GM12878 (cell line): Measurements from ENCODE around the gene RIMS3. TPM values are rescaled to one million over a fixed set of nuclear protein-coding genes. Genes with fewer than 3 reads are reported as not detected.
A peak's percentile ranks its signal among the peaks of the same experiment; 100 is the strongest.

Source experiments
- ATAC-seq: fragments of 200-7000 bp; cut with Tn5 transposase; 3 replicates; pipeline ENCODE4 v1.9.1; 2020; ENCODE audit warnings: mild to moderate bottlenecking, moderate library complexity
- BruUV-seq: library from RNA; stranded (reverse); fragments of 400-500 nt; replicated peaks from 2 replicates; lab custom pipeline; 2021; lab: Mats Ljungman, UMichigan
- CTCF ChIA-PET: fragments of 300-600 bp; sonication (Branson Sonifier 250); formaldehyde crosslinking; extraction: SDS; loops from one replicate; lab custom pipeline; 2021; ENCODE audit warnings: inconsistent platforms; lab: Yijun Ruan, JAX
- POLR2A ChIA-PET: fragments of 350-600 bp; formaldehyde crosslinking; extraction: SDS; loops from one replicate; lab custom pipeline; 2021; ENCODE audit warnings: inconsistent platforms; lab: Charles Lee
- RAD21 ChIA-PET: fragments of 300-600 bp; sonication (Branson Sonifier 250); formaldehyde crosslinking; loops from one replicate; lab custom pipeline; 2023; ENCODE audit warnings: antibody characterized with exemption; ENCODE audit not compliant: unreplicated experiment; lab: Charles Lee
- SMC1A ChIA-PET: fragments of 300-600 bp; sonication (Branson Sonifier 250); formaldehyde crosslinking; loops from one replicate; lab custom pipeline; 2023; ENCODE audit not compliant: unreplicated experiment, uncharacterized antibody; lab: Charles Lee
- DNase-seq: peaks from one replicate; pipeline ENCODE4 v3.0.0-alpha.2; 2011; ENCODE audit warnings: low read depth, low spot score
- FAIRE-seq: peaks from 3 replicates; lab custom pipeline; 2011; peaks lifted over from hg19 to GRCh38; lab: Jason Lieb, UNC
- H2AFZ ChIP-seq: 2 replicates; pipeline ENCODE4 v1.6.0; 2011; ENCODE audit warnings: low read depth, low read length, control low read depth; ENCODE audit not compliant: control insufficient read depth
- H3K27ac ChIP-seq: 2 replicates; pipeline ENCODE4 v1.5.1; 2011; ENCODE audit warnings: control low read depth; ENCODE audit not compliant: control insufficient read depth, insufficient read depth
- H3K27me3 ChIP-seq, 2 experiments: replicated peaks in 1 of 2; 2 replicates each; pipeline versions ENCODE4 v1.6.0 to v1.6.1; 2011; ENCODE audit warnings: low read length in 1 of 2; ENCODE audit not compliant: control insufficient read depth in 2 of 2, insufficient read depth in 2 of 2
- H3K36me3 ChIP-seq, 2 experiments: 2 replicates each; pipeline ENCODE4 v1.5.1; 2011; ENCODE audit warnings: low read length in 1 of 2; ENCODE audit not compliant: control insufficient read depth in 2 of 2, insufficient read depth in 2 of 2
- H3K4me1 ChIP-seq: 2 replicates; pipeline ENCODE4 v1.6.1; 2011; ENCODE audit warnings: mild to moderate bottlenecking, low read length, moderate library complexity, mixed read lengths; ENCODE audit not compliant: control insufficient read depth, insufficient read depth
- H3K4me2 ChIP-seq: 2 replicates; pipeline ENCODE4 v1.6.0; 2011; ENCODE audit warnings: control low read depth; ENCODE audit not compliant: control insufficient read depth, insufficient read depth
- H3K4me3 ChIP-seq: fragments of 200-600 bp; sonication (generic); 2 replicates; pipeline ENCODE4 v1.5.1; 2016
- H3K79me2 ChIP-seq: 2 replicates; pipeline ENCODE4 v1.6.0; 2011; ENCODE audit warnings: low read length; ENCODE audit not compliant: control insufficient read depth, insufficient read depth
- H3K9ac ChIP-seq: 2 replicates; pipeline ENCODE4 v1.8.0; 2011; ENCODE audit warnings: low read length, control low read depth, mixed read lengths; ENCODE audit not compliant: control insufficient read depth, insufficient read depth
- H3K9me3 ChIP-seq: replicated peaks from 3 replicates; pipeline ENCODE4 v1.5.1; 2011; ENCODE audit warnings: mild to moderate bottlenecking, low read length; ENCODE audit not compliant: control insufficient read depth, insufficient read depth
- H4K20me1 ChIP-seq: 2 replicates; pipeline ENCODE4 v1.6.0; 2011; ENCODE audit not compliant: control insufficient read depth, insufficient read depth
- BCLAF1 ChIP-seq: fragments of 450-650 bp; IDR thresholded peaks from 2 replicates; pipeline ENCODE4 v1.6.1; 2017; ENCODE audit warnings: antibody characterized with exemption, mild to moderate bottlenecking, moderate library complexity
- CHD4 ChIP-seq: fragments of 200-600 bp; sonication (generic); IDR thresholded peaks from 2 replicates; pipeline ENCODE4 v1.6.1; 2016; ENCODE audit warnings: mild to moderate bottlenecking
- CUX1 ChIP-seq: IDR thresholded peaks from 2 replicates; pipeline ENCODE4 v1.6.1; 2012; ENCODE audit warnings: improper control_type of control experiment, low read depth, low read length; ENCODE audit not compliant: insufficient replicate concordance
- HDAC2 ChIP-seq: fragments of 200-600 bp; sonication (generic); IDR thresholded peaks from 2 replicates; pipeline ENCODE4 v1.6.1; 2017
- NR2C1 ChIP-seq: fragments of 450-650 bp; IDR thresholded peaks from 2 replicates; pipeline ENCODE4 v1.6.1; 2017; ENCODE audit warnings: antibody characterized with exemption, mild to moderate bottlenecking, moderate library complexity
- RB1 ChIP-seq: fragments of 450-650 bp; formaldehyde crosslinking; IDR thresholded peaks from 2 replicates; pipeline ENCODE4 v1.6.1; 2017; ENCODE audit warnings: mild to moderate bottlenecking, borderline replicate concordance
- RCOR1 ChIP-seq: conservative IDR thresholded peaks from 2 replicates; pipeline ENCODE4 v1.6.1; 2012; ENCODE audit warnings: low read depth, low read length, improper control_type of control experiment
- TCF3 ChIP-seq: IDR thresholded peaks from 2 replicates; pipeline ENCODE4 v1.6.1; 2012; ENCODE audit warnings: low read depth, mild to moderate bottlenecking, low read length, borderline replicate concordance; ENCODE audit not compliant: insufficient read depth
- TCF7 ChIP-seq: IDR thresholded peaks from 2 replicates; pipeline ENCODE4 v1.6.1; 2014; ENCODE audit warnings: antibody characterized with exemption, borderline replicate concordance
- WGBS: methylation state at CpG from one replicate; pipeline ENCODE4 v1.1.6; 2016; ENCODE audit warnings: low lambda C conversion rate; ENCODE audit not compliant: insufficient replicate concordance, insufficient coverage; ENCODE audit errors: missing lambda C conversion rate; 5-methylcytosine and 5-hydroxymethylcytosine counted together
- in situ Hi-C: fragments of 300-500 bp; cut with MboI; formaldehyde crosslinking; loops from 9 replicates; pipeline ENCODE4 v1.14.3; 2018; ENCODE audit warnings: mixed read lengths
- intact Hi-C: fragments of 100-400 bp; cut with micrococcal nuclease; formaldehyde crosslinking; loops from one replicate; pipeline ENCODE4 v1.14.2; 2022; ENCODE audit not compliant: unreplicated experiment
- polyA plus RNA-seq, 11 experiments: library from polyadenylated mRNA; depleted of rRNA in 4 of 11; unstranded in 6 of 11; stranded (reverse) in 5 of 11; fragments of >200 nt; fragmentation: Nextera tagmentation in 4 of 11; fragmentation: Illumina TruSeq in 1 of 11; extraction: Ambion mirVana in 4 of 11; extraction: Trizol in 1 of 11; gene quantifications; 1 replicate in 1 of 11; 2 replicates in 10 of 11; pipeline versions ENCODE4 v1.2.1 to v1.2.3, GENCODE V29; 2011 to 2016; ENCODE audit warnings: inconsistent platforms in 2 of 11, missing spikeins in 2 of 11, low read depth in 1 of 11
- total RNA-seq, 4 experiments: library from RNA; depleted of rRNA in 3 of 4; stranded (reverse); fragments of >200 nt in 3 of 4; fragmentation: Illumina TruSeq in 1 of 4; extraction: Trizol in 1 of 4; gene quantifications; 2 replicates each; pipeline versions ENCODE4 v1.2.1 to v1.2.3, GENCODE V29; 2013 to 2021

The RIMS3 gene
- total and polyA plus RNA-seq, 10 of the 15 experiments (the other 5 are each of a cell fraction or from before 2014, with no cell fraction given), result 0.02 to 4.7 (median 0.39) TPM

- ATAC-seq (no peak), FAIRE-seq (no peak)
- 4% methylated on average over 3 of the region's 3 CpGs for WGBS
Observed at GRCh38 chr1:40709802-40710278, 44.4 kb upstream of the RIMS3 start.

More at GRCh38 chr1:40709802-40710278, 44.4 kb upstream of the RIMS3 start:
- SMC1A ChIA-PET, result interaction anchor here (0.9 to 6.3 kb wide), 9 partner anchors 9 to 178 kb away, joined by 3 to 115 read pairs (median 4); partner anchors contain the start of gene NFYC
- Histone ChIP-seq H3K27me3 (no peaks in the 10 kb centered on the region), H3K4me1 (peaks cover 20% of the 10 kb centered on the region), H3K27ac (peak overlapping the region; percentile 82), H3K9me3 (no peaks in the 10 kb centered on the region), H3K36me3 (peaks cover 0 to 10% of the 10 kb centered on the region in 2 experiments; a peak in 2 of 4 replicates), H3K79me2 (peaks cover 91% of the 10 kb centered on the region), H3K4me2 (peak overlapping the region; percentile 56), H2AFZ (no peak overlapping the region), H4K20me1 (no peaks in the 10 kb centered on the region), H3K4me3 (peak overlapping the region; percentile 77), H3K9ac (peak overlapping the region; percentile 65)
- TF ChIP-seq TCF3, result no peak
- TF ChIP-seq RB1, result no peak
- TF ChIP-seq HDAC2, result no peak
- no peak for TF ChIP-seq CHD4
- no peak for TF ChIP-seq NR2C1
- TF ChIP-seq TCF7, result no peak
- TF ChIP-seq CUX1, result no peak
- no peak for TF ChIP-seq RCOR1
- no peak for TF ChIP-seq BCLAF1
- CTCF ChIA-PET, result interaction anchor here (0.9 to 4.2 kb wide), 7 partner anchors 9 to 64 kb away, joined by 3 to 36 read pairs (median 9); partner anchors contain the start of gene NFYC
- BruUV-seq, result no TSS peak
- POLR2A ChIA-PET, result interaction anchor here (0.7 to 12.7 kb wide), 6 partner anchors 9 to 55 kb away, joined by 3 to 244 read pairs (median 6); partner anchors contain the start of gene NFYC
- RAD21 ChIA-PET, result interaction anchor here (0.8 to 6.1 kb wide), 5 partner anchors 8 to 88 kb away, joined by 3 to 89 read pairs (median 10); partner anchors contain the start of gene NFYC
- in situ Hi-C loops (no loop called here), intact Hi-C loops (no loop called here)
- no peak for DNase-seq
